Measurements from ENCODE around the gene NIPAL3.

The NIPAL3 gene

DNA sequence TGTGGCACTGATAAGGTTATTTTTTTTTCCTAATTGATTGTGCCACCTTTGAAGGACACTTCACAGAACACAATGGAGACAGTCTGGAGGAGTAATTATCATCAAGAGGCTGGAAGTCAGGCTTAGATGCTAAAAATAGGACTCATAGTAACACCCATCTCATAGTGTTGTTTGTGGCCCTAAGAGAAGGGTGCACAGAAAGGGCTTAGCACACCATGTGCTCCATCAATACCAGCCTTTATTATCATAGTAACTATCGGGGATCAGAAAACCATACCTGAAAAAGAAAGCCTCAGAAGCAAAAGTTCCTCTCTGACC lies 11.9 kb downstream of the NIPAL3 start:
- no peak overlapping the region for H2BK5ac ChIP-seq (ENCODE audit: low read length)
- H3K4me1 ChIP-seq (ENCODE audit: control insufficient read depth in 2 of 2, insufficient read depth in 1 of 2, low read depth in 1 of 2, low read length in 2 of 2) = peaks cover 0 to 2% of the 10 kb centered on the region in 2 donors
- no CpG with 5 or more reads among the region's 1 CpG for WGBS, 2 donors (ENCODE audit: extremely low coverage in 2 of 2, insufficient read length in 2 of 2, insufficient replicate concordance in 1 of 2)
- no peak overlapping the region for H4K91ac ChIP-seq (ENCODE audit: low read depth, low read length, poor library complexity)
- no peak overlapping the region for H3K18ac ChIP-seq (ENCODE audit: low read length)
- H3K4ac ChIP-seq (ENCODE audit: low read length) = no peak overlapping the region
- no peak overlapping the region for H4K8ac ChIP-seq (ENCODE audit: low read depth, low read length)
- H2AFZ ChIP-seq (ENCODE audit: low read length) = no peak overlapping the region
- no peak for DNase-seq (ENCODE audit: low spot score)
- H3K36me3 ChIP-seq (replicated peaks in 1 of 2; ENCODE audit: control insufficient read depth in 2 of 2, insufficient read depth in 2 of 2, low read length in 2 of 2) = no peaks in the 10 kb centered on the region
- no peak overlapping the region for H3K4me3 ChIP-seq (ENCODE audit: low read length in 2 of 2)
- H3K9me3 ChIP-seq (replicated peaks in 1 of 2; ENCODE audit: control insufficient read depth in 2 of 2, insufficient read depth in 1 of 2, low read depth in 1 of 2, low read length in 2 of 2) = no peaks in the 10 kb centered on the region
- H3K4me2 ChIP-seq (ENCODE audit: insufficient read depth, low read length, poor library complexity, severe bottlenecking) = no peak overlapping the region
- H3K27ac ChIP-seq (replicated peaks; ENCODE audit: low read length) = no peak overlapping the region
- H3K27me3 ChIP-seq (ENCODE audit: control insufficient read depth in 3 of 3, insufficient read depth in 3 of 3, low read depth in 1 of 3, low read length in 3 of 3) = no peaks in the 10 kb centered on the region
- no peak overlapping the region for H2BK15ac ChIP-seq (ENCODE audit: low read length)
- H3K79me1 ChIP-seq (ENCODE audit: low read depth, low read length) = no peaks in the 10 kb centered on the region
- no peak overlapping the region for H2BK120ac ChIP-seq (ENCODE audit: low read depth, low read length)
- H2BK12ac ChIP-seq (ENCODE audit: low read length) = no peak overlapping the region
- H3K9ac ChIP-seq (ENCODE audit: low read depth, low read length, poor library complexity) = no peak overlapping the region
- H3K23ac ChIP-seq (ENCODE audit: low read depth, low read length, poor library complexity) = no peak overlapping the region
- H3K14ac ChIP-seq (ENCODE audit: low read length) = no peak overlapping the region
- H2AK5ac ChIP-seq (ENCODE audit: low read depth, low read length) = no peak overlapping the region

DNA sequence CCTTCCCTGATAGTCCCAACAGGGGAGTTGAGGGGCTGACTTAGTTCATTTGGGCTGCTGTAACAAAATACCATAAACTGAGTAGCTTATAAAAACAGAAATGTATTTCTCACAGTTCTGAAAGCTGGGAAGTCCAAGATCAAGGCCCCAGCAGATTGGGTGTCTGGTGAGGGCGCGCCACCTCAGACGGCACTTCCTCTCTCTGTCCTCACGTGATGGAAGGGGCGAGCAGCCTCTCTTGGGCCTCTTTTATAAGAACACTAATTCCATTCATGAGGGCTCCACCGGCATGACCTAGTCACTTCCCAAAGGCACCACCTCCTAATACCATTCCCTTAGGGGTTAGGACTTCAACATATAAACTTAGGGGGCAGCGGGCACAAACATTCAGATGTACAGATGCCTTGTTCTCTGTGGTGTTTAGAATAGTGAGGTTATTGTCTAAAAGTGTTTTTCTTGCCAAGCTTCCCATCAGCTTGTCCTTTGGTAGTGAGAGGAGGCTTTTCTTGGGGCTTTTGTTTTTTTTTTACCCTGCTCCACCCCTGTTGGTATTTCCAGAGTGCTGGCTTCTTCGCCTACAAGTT lies 20.3 kb downstream of the NIPAL3 start:
- H4K91ac ChIP-seq (ENCODE audit: low read depth, low read length, poor library complexity) = no peak overlapping the region
- H3K27me3 ChIP-seq (ENCODE audit: control insufficient read depth in 3 of 3, insufficient read depth in 3 of 3, low read depth in 1 of 3, low read length in 3 of 3) = peaks cover 0 to 14% (median 0%) of the 10 kb centered on the region in 3 experiments
- no peak overlapping the region for H2AFZ ChIP-seq (ENCODE audit: low read length)
- peaks cover 3 to 13% of the 10 kb centered on the region in 2 donors for H3K4me1 ChIP-seq (ENCODE audit: control insufficient read depth in 2 of 2, insufficient read depth in 1 of 2, low read depth in 1 of 2, low read length in 2 of 2)
- WGBS, 2 donors (ENCODE audit: extremely low coverage in 2 of 2, insufficient read length in 2 of 2, insufficient replicate concordance in 1 of 2) = no CpG with 5 or more reads among the region's 8 CpGs
- no peak overlapping the region for H2AK5ac ChIP-seq (ENCODE audit: low read depth, low read length)
- H3K4ac ChIP-seq (ENCODE audit: low read length) = no peak overlapping the region
- no peak overlapping the region for H3K14ac ChIP-seq (ENCODE audit: low read length)
- H3K27ac ChIP-seq (replicated peaks; ENCODE audit: low read length) = no peak overlapping the region
- no peak overlapping the region for H3K9ac ChIP-seq (ENCODE audit: low read depth, low read length, poor library complexity)
- no peaks in the 10 kb centered on the region for H3K9me3 ChIP-seq (replicated peaks in 1 of 2; ENCODE audit: control insufficient read depth in 2 of 2, insufficient read depth in 1 of 2, low read depth in 1 of 2, low read length in 2 of 2)
- no peak overlapping the region for H3K4me3 ChIP-seq (ENCODE audit: low read length in 2 of 2)
- no peak overlapping the region for H2BK15ac ChIP-seq (ENCODE audit: low read length)
- H3K4me2 ChIP-seq (ENCODE audit: insufficient read depth, low read length, poor library complexity, severe bottlenecking) = no peak overlapping the region
- H3K79me1 ChIP-seq (ENCODE audit: low read depth, low read length) = no peaks in the 10 kb centered on the region
- no peak overlapping the region for H2BK120ac ChIP-seq (ENCODE audit: low read depth, low read length)
- no peaks in the 10 kb centered on the region for H3K36me3 ChIP-seq (replicated peaks in 1 of 2; ENCODE audit: control insufficient read depth in 2 of 2, insufficient read depth in 2 of 2, low read length in 2 of 2)
- H4K8ac ChIP-seq (ENCODE audit: low read depth, low read length) = no peak overlapping the region
- no peak for DNase-seq (ENCODE audit: low spot score)
- H2BK5ac ChIP-seq (ENCODE audit: low read length) = no peak overlapping the region
- no peak overlapping the region for H2BK12ac ChIP-seq (ENCODE audit: low read length)
- H3K23ac ChIP-seq (ENCODE audit: low read depth, low read length, poor library complexity) = no peak overlapping the region
- no peak overlapping the region for H3K18ac ChIP-seq (ENCODE audit: low read length)

GRCh38 chr1:24437631-24438396 lies 22.2 kb downstream of the NIPAL3 start:
- no peak overlapping the region for H4K91ac ChIP-seq (ENCODE audit: low read depth, low read length, poor library complexity)
- no peak for DNase-seq (ENCODE audit: low spot score)
- no peak overlapping the region for H2BK5ac ChIP-seq (ENCODE audit: low read length)
- H2BK15ac ChIP-seq (ENCODE audit: low read length) = no peak overlapping the region
- H3K4me3 ChIP-seq (ENCODE audit: low read length in 2 of 2) = no peak overlapping the region
- no peak overlapping the region for H2BK120ac ChIP-seq (ENCODE audit: low read depth, low read length)
- H3K9me3 ChIP-seq (replicated peaks in 1 of 2; ENCODE audit: control insufficient read depth in 2 of 2, insufficient read depth in 1 of 2, low read depth in 1 of 2, low read length in 2 of 2) = no peaks in the 10 kb centered on the region
- H4K8ac ChIP-seq (ENCODE audit: low read depth, low read length) = no peak overlapping the region
- peaks cover 3 to 12% of the 10 kb centered on the region in 2 donors for H3K4me1 ChIP-seq (ENCODE audit: control insufficient read depth in 2 of 2, insufficient read depth in 1 of 2, low read depth in 1 of 2, low read length in 2 of 2)
- no peak overlapping the region for H3K9ac ChIP-seq (ENCODE audit: low read depth, low read length, poor library complexity)
- no peaks in the 10 kb centered on the region for H3K36me3 ChIP-seq (replicated peaks in 1 of 2; ENCODE audit: control insufficient read depth in 2 of 2, insufficient read depth in 2 of 2, low read length in 2 of 2)
- H3K14ac ChIP-seq (ENCODE audit: low read length) = no peak overlapping the region
- no CpG with 5 or more reads among the region's 9 CpGs for WGBS, 2 donors (ENCODE audit: extremely low coverage in 2 of 2, insufficient read length in 2 of 2, insufficient replicate concordance in 1 of 2)
- H2AK5ac ChIP-seq (ENCODE audit: low read depth, low read length) = peak overlapping the region; percentile 51
- H3K23ac ChIP-seq (ENCODE audit: low read depth, low read length, poor library complexity) = no peak overlapping the region
- H2BK12ac ChIP-seq (ENCODE audit: low read length) = no peak overlapping the region
- H3K4me2 ChIP-seq (ENCODE audit: insufficient read depth, low read length, poor library complexity, severe bottlenecking) = no peak overlapping the region
- no peaks in the 10 kb centered on the region for H3K79me1 ChIP-seq (ENCODE audit: low read depth, low read length)
- H3K4ac ChIP-seq (ENCODE audit: low read length) = no peak overlapping the region
- H3K27me3 ChIP-seq (ENCODE audit: control insufficient read depth in 3 of 3, insufficient read depth in 3 of 3, low read depth in 1 of 3, low read length in 3 of 3) = peaks cover 0 to 14% (median 0%) of the 10 kb centered on the region in 3 experiments
- H3K27ac ChIP-seq (replicated peaks; ENCODE audit: low read length) = no peak overlapping the region
- H3K18ac ChIP-seq (ENCODE audit: low read length) = peak overlapping the region; percentile 1
- H2AFZ ChIP-seq (ENCODE audit: low read length) = peak overlapping the region; percentile 22

DNA sequence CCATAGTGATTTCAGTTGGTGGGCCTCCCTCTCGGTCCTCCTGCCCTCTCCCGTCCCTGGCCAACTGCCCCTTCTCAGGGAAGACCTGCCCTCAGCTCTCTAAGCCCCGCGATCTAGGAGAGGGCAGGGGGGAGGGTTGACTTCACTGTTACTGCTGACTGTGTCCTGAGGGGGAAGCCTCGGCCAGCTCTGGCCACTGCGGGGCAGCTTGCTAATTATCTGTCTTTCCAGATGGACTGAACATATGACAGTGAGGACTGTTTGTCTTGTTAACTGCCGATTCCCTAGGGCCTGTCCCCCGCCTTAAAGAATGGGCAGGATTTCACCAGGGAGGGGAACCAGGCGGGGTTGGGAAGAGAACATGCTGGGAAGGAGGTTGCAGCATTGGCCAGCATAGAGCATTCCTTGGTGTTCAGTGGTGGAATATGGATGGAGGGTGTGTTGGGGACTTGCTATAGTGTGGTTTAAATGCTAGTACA lies 22.9 kb downstream of the NIPAL3 start:
- Histone ChIP-seq H3K4me3 (ENCODE audit: low read length in 2 of 2) (no peak overlapping the region), H3K4me2 (ENCODE audit: insufficient read depth, low read length, poor library complexity, severe bottlenecking) (no peak overlapping the region), H4K91ac (ENCODE audit: low read depth, low read length, poor library complexity) (no peak overlapping the region), H3K9ac (ENCODE audit: low read depth, low read length, poor library complexity) (no peak overlapping the region), H3K23ac (ENCODE audit: low read depth, low read length, poor library complexity) (no peak overlapping the region), H2BK12ac (ENCODE audit: low read length) (no peak overlapping the region), H3K4me1 (ENCODE audit: control insufficient read depth in 2 of 2, insufficient read depth in 1 of 2, low read depth in 1 of 2, low read length in 2 of 2) (peaks cover 3 to 13% of the 10 kb centered on the region in 2 donors), H3K27me3 (ENCODE audit: control insufficient read depth in 3 of 3, insufficient read depth in 3 of 3, low read depth in 1 of 3, low read length in 3 of 3) (peaks cover 0 to 14% (median 0%) of the 10 kb centered on the region in 3 experiments), H3K79me1 (ENCODE audit: low read depth, low read length) (no peaks in the 10 kb centered on the region), H3K36me3 (replicated peaks in 1 of 2; ENCODE audit: control insufficient read depth in 2 of 2, insufficient read depth in 2 of 2, low read length in 2 of 2) (no peaks in the 10 kb centered on the region), H3K9me3 (replicated peaks in 1 of 2; ENCODE audit: control insufficient read depth in 2 of 2, insufficient read depth in 1 of 2, low read depth in 1 of 2, low read length in 2 of 2) (no peaks in the 10 kb centered on the region), H3K27ac (replicated peaks; ENCODE audit: low read length) (no peak overlapping the region), H2BK15ac (ENCODE audit: low read length) (no peak overlapping the region), H2AK5ac (ENCODE audit: low read depth, low read length) (no peak overlapping the region), H3K14ac (ENCODE audit: low read length) (no peak overlapping the region), H3K4ac (ENCODE audit: low read length) (no peak overlapping the region), H4K8ac (ENCODE audit: low read depth, low read length) (no peak overlapping the region), H2BK120ac (ENCODE audit: low read depth, low read length) (no peak overlapping the region), H3K18ac (ENCODE audit: low read length) (peak overlapping the region; percentile 2), H2AFZ (ENCODE audit: low read length) (peak overlapping the region; percentile 22), H2BK5ac (ENCODE audit: low read length) (no peak overlapping the region)
- no peak for DNase-seq (ENCODE audit: low spot score)
- WGBS, 2 donors (ENCODE audit: extremely low coverage in 2 of 2, insufficient read length in 2 of 2, insufficient replicate concordance in 1 of 2) = no CpG with 5 or more reads among the region's 9 CpGs
